ENCODE measurements around the gene AGRN. TPM values are rescaled to one million over a fixed set of nuclear protein-coding genes. Genes with fewer than 3 reads are reported as not detected.
"Not testable (repeated sequence)": the region's sequence is repeated elsewhere in the genome, so short reads cannot be mapped to it uniquely, and the experiment has no call there.

The AGRN gene
- total RNA-seq, 8 experiments from 2014 or later = 27.0 to 120 (median 64.2) TPM

DNA sequence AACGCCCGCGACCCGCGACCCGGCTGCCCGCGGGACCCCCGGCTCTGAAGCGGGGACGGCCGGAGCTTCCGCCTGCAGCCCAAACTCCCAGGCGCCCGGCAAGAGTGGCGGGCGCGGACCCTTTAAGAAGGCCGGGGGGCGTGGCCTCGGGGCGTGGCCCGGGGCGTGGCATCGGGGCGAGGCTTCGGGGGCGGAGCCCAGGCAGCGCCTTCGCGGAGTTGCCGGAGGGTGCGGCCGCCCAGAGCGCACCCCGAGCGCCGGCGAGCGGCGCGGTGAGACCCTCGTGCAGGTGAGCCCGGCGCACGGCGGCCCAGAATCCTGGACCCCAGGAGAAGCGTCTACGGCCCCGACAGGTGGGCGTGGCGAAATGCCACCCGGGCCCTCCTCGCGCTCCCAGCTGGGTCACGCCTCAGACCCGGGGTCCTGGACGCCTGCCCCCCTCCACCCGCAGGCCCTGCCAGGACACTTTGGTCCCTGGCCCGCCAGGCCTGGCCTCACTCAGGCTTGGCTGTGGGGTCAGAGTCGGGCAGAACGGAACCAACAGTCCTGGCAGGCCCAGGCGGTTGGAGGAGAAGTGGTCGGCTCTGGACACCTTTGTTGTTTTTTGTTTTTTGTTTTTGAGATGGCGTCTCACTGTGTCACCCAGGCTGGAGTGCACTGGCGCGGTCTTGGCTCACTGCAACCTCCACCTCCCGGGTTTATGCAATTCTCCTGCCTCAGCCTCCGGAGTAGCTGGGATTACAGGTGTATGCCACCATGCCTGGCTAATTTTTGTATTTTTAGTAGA is 39.8 kb downstream of the AGRN start:
- no peak overlapping the region for H3K27ac ChIP-seq
- WGBS, 10 experiments = 0 to 25% (median 3%) methylated on average over 3 to 29 of the region's 69 CpGs; no CpG with 5 or more reads in 5 of the 10 experiments
- H3K4me1 ChIP-seq (replicated peaks in 1 of 2) = peaks cover 16 to 45% of the 10 kb centered on the region in 2 donors

DNA sequence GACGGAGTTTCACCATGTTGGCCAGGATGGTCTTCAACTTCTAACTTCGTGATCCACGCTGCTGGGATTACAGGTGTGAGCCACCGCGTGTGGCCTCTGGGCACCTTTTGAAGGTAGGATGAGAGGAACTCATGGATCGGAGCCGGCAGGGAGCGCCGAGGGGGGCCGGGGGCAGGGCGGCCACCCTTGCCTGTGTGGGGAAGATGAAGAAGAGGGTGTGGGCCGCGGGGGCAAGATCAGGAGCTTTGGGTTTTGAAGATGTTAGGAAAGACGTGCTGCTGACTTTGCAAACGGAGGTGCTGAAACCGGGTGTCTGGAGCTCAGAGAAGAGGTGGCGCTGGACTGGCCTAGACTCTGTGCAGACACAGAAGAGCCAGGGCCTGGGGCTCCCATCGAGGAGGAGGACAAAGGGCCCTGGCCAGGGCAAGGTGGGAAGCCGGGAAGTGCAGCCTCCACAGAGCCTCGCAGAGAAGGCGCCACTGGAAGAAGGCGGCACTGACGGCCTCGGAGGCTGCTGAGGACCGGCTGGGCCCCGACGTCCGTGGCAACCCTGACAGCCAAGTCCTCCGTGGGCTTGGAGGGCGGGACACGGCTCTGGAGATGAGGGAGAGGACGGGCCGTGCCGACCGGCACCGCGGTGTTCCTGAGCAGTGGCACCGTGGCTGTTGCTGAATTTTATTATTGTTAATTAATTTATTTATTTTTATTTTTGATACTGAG is 40.5 kb downstream of the AGRN start:
- in situ Hi-C loops (cut with MboI; ENCODE audit: low pct_unique_long_range_greater_than_20kb in 2 of 9, low sequenced_read_pairs in 9 of 9, unreplicated experiment in 9 of 9) = no loop called here
- Histone ChIP-seq H3K4me1 (replicated peaks in 1 of 2) (peaks cover 16 to 47% of the 10 kb centered on the region in 2 donors), H3K4me3 (peak overlapping the region in 2 of 5 donors; percentile 46 to 53), H3K27ac (no peak overlapping the region)
- no peak for ATAC-seq (replicated peaks in 6 of 8)
- WGBS, 10 experiments = 11 to 100% (median 36%) methylated on average over 1 to 27 of the region's 38 CpGs; no CpG with 5 or more reads in 3 of the 10 experiments

More for the DNA sequence above, 39.8 kb downstream of the AGRN start:
- in situ Hi-C loops (cut with MboI; ENCODE audit: low pct_unique_long_range_greater_than_20kb in 2 of 9, low sequenced_read_pairs in 9 of 9, unreplicated experiment in 9 of 9) = no loop called here
- peak overlapping the region; percentile 27 to 53 (median 44) for H3K4me3 ChIP-seq
- ATAC-seq (replicated peaks in 6 of 8) = peak; percentile 4 to 80 (median 66)

DNA sequence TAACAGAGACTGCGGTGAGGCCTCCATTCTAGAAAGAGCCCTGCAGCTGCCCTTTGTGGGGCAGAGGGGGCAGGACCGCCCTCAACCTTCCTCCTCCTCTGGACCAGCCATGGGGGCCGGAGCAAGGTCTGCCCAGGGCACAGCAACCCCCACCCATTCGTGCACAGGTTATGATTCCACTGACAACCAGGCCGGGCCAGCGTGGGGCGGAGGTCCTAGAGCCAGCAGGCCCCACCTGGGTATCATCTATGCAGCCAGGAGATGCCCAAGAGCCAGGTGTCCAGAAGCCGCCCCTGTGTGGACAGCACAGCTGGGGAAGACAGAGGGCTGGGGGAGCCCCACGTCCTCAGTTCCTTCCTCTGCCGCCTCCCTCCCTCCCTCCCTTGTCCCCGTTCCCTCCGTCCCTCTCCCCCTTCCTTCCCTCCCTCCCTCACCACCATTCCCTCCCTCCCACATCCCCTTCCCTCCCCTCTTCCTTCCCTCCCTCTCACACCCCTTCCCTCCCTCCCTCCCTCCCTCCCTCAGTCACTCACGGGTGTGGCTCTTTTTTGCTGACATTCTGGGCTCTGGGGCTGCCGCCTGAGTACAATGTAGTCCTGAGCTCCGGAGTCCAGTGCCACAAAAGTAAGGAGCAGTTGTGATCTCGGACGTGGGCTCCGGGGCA is 41.9 kb downstream of the AGRN start:
- in situ Hi-C loops (cut with MboI; ENCODE audit: low pct_unique_long_range_greater_than_20kb in 2 of 9, low sequenced_read_pairs in 9 of 9, unreplicated experiment in 9 of 9) = no loop called here
- H3K4me3 ChIP-seq = peak overlapping the region in 2 of 5 donors; percentile 3 to 11

DNA sequence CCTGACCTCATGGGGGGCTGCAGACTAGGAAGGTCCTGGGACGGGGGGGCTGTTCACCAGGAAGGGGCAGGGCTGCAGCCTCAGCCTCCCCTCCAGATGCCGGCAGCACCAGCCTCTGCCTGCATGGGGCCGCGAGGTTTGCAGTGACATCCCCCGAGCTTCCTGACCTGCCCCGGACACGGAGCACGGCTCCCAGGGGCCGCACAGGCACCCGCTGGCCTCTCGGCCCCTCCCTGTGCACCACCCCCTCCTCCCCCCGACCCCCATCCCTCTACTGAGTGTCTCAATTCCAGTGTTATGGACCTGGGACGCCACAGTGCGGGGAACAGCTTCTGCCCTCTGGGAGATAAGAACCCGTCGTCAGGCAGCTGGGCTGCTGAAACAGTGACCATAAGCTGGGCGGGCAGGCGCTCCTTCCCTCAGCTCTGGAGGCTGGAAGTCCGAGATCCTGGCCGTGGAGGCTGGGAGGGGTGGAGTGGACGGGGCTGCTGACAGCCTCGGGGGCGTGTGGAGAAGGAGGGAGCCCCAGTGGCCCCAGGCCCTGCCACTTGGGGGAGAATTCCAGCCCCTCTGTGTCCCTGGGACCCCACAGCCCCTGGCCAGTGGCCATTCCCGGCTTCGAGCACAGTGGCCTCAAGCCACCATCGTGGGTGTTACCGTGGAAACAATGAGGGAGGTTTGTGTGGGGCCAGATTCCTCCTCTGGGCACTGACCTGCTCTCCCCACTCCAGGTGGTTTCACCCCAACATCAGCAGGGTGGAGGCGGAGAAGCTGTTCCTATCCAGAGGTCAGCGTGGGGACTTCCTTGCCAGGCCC is 42.6 kb downstream of the AGRN start:
- in situ Hi-C loops (cut with MboI; ENCODE audit: low pct_unique_long_range_greater_than_20kb in 2 of 9, low sequenced_read_pairs in 9 of 9, unreplicated experiment in 9 of 9) = no loop called here
- Histone ChIP-seq H3K4me3 (peak overlapping the region in 2 of 5 donors; percentile 3 to 11), H3K4me1 (replicated peaks in 1 of 2) (peaks cover 17 to 51% of the 10 kb centered on the region in 2 donors), H3K27ac (no peak overlapping the region)
- ATAC-seq (replicated peaks in 6 of 8) = peak in 1 of 8 experiments; percentile 5
- 30 to 80% (median 38%) methylated on average over 1 to 4 of the region's 29 CpGs; no CpG with 5 or more reads in 6 of the 10 experiments for WGBS, 10 experiments

More for the DNA sequence above, 41.9 kb downstream of the AGRN start:
- 14 to 100% (median 64%) methylated on average over 1 to 7 of the region's 18 CpGs; no CpG with 5 or more reads in 4 of the 10 experiments for WGBS, 10 experiments
- no peak overlapping the region for H3K27ac ChIP-seq
- ATAC-seq (replicated peaks in 6 of 8) = peak in 2 of 8 experiments; percentile 8 to 17
- H3K4me1 ChIP-seq (replicated peaks in 1 of 2) = peaks cover 16 to 49% of the 10 kb centered on the region in 2 donors

DNA sequence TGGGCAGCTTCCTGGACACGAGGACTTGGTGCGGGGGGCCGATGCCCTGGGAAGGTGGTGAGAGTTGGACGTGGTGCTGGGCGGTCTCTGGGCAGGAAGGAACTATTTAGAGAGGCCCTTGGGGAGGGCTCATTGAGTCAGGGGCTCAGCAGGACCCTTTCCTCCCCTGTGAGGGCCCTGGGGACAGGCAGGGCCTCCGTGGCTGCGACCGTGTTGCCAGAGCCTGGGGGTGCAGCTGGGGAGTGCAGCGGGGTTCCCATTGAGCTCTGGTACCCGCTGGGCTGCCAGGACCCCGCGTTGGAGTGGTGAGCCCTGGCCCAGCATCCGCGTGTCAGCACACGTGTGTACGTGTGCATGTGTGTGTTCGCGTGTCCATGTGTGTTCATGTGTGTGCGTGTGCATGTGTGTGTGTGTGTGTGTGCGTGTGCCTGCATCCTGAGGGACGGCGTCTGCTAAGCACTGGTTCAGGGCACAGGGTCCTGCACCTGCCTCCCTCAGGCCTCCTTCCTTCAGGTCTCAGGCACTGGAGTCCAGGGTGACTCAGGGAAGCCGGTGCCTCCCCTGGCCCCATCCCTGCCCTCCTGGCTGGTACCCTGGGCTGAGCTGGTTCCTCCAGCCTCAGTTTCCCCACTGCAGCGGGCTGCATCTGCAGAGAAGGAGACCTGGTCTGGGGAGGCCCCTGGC is 43.5 kb downstream of the AGRN start:
- peak in 1 of 8 experiments; percentile 1 for ATAC-seq (replicated peaks in 6 of 8)
- in situ Hi-C loops (cut with MboI; ENCODE audit: low pct_unique_long_range_greater_than_20kb in 2 of 9, low sequenced_read_pairs in 9 of 9, unreplicated experiment in 9 of 9) = no loop called here
- WGBS, 10 experiments = 20 to 92% (median 43%) methylated on average over 1 to 8 of the region's 24 CpGs; no CpG with 5 or more reads in 5 of the 10 experiments
- peak overlapping the region in 1 of 2 donors; percentile 62 for H3K27ac ChIP-seq
- peak overlapping the region in 2 of 5 donors; percentile 17 to 24 for H3K4me3 ChIP-seq
- peaks cover 25 to 54% of the 10 kb centered on the region in 2 donors for H3K4me1 ChIP-seq (replicated peaks in 1 of 2)

DNA sequence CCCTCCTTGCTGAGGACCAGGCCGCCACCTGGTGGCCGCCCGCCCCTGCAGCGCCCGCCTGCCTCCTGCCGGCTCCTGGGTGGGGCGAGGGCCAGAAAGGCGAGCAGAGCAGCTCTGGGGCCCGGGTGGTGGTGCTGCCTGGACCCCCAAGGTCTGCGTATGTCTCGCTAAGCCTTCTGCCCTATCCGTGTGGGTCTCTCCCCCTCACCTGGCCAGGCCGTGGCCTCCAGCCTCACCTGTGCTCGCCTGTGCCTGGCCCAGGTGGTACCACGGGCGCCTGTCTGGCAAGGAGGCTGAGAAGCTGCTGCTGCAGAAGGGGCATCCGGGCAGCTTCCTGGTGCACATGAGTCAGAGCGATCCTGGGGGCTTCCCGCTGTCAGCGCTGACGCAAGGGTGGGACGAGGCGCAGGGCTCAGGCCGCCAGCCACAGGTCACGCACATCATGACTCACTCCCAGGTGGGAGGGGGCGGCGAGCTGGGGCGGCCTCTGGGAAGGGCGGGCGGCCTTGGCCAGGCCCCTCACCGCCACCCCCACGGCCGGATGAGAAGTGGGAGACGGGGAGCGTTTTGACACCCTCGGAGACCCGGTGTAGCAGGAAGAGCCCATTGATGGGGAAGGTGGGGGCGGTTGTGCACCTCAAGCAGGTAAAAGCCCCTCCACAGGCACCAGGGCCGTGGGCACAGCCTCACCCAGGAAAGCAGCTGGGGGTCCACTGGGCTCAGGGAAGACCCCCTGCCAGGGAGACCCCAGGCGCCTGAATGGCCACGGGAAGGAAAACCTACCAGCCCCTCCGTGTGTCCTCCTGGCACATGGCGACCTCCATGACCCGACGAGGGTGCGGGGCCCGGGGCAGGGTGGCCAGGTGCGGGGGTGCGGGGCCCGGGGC is 44.3 kb downstream of the AGRN start:
- ATAC-seq (replicated peaks in 6 of 8) = peak; percentile 55 to 70 (median 64)

DNA sequence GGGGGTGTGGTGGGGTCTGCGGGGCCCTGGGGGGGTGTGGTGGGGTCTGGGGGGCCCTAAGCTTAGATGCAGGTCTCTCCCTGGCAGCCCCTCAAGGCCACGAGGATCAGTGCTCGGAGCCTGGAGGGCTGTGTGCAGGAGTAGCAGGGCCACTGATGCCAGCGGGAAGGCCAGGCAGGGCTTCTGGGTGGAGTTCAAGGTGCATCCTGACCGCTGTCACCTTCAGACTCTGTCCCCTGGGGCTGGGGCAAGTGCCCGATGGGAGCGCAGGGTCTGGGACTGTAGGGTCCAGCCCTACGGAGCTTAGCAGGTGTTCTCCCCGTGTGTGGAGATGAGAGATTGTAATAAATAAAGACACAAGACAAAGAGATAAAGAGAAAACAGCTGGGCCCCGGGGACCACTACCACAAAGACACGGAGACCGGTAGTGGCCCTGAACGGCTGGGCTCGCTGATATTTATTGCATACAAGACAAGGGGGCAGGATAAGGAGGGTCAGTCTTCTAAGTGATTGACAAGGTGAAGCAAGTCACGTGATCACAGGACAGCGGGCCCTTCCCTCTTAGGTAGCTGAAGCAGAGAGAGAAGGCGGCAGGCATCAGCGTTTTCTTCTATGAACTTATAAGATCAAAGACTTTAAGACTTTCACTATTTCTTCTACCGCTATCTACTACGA is 45.5 kb downstream of the AGRN start:
- no peak for ATAC-seq (replicated peaks in 6 of 8)
- WGBS, 10 experiments = 0 to 93% (median 39%) methylated on average over 1 to 15 of the region's 20 CpGs
- in situ Hi-C loops (cut with MboI; ENCODE audit: low pct_unique_long_range_greater_than_20kb in 2 of 9, low sequenced_read_pairs in 9 of 9, unreplicated experiment in 9 of 9) = no loop called here

More for the DNA sequence above, 44.3 kb downstream of the AGRN start:
- peak overlapping the region in 1 of 2 donors; percentile 62 for H3K27ac ChIP-seq
- in situ Hi-C loops (cut with MboI; ENCODE audit: low pct_unique_long_range_greater_than_20kb in 2 of 9, low sequenced_read_pairs in 9 of 9, unreplicated experiment in 9 of 9) = no loop called here
- H3K4me1 ChIP-seq (replicated peaks in 1 of 2) = peaks cover 22 to 50% of the 10 kb centered on the region in 2 donors
- WGBS, 10 experiments = 5 to 12% (median 8%) methylated on average over 2 to 17 of the region's 50 CpGs; no CpG with 5 or more reads in 6 of the 10 experiments
- peak overlapping the region in 2 of 5 donors; percentile 17 to 24 for H3K4me3 ChIP-seq

DNA sequence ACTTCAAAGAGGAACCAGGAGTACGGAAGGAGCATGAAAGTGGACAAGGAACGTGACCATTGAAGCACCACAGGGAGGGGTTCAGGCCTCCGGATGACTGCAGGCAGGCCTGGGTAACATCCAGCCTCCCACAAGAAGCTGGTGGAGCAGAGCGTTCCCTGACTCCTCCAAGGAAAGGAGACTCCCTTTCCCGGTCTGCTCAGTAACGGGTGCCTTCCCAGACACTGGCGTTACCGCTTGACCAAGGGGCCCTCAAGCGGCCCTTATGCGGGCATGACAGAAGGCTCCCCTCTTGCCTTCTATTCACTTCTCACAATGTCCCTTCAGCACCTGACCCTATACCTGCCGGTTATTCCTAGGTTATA is 46.0 kb downstream of the AGRN start:
- H3K27ac ChIP-seq; in situ Hi-C loops (cut with MboI; ENCODE audit: low pct_unique_long_range_greater_than_20kb in 2 of 9, low sequenced_read_pairs in 9 of 9, unreplicated experiment in 9 of 9); ATAC-seq (replicated peaks in 6 of 8); H3K4me3 ChIP-seq: not testable (repeated sequence)
- H3K4me1 ChIP-seq (replicated peaks in 1 of 2) = peaks cover 26 to 60% of the 10 kb centered on the region in 2 donors
- WGBS, 10 experiments = 12 to 75% (median 53%) methylated on average over 3 to 11 of the region's 11 CpGs; no CpG with 5 or more reads in 2 of the 10 experiments

More for the DNA sequence above, 45.5 kb downstream of the AGRN start:
- Histone ChIP-seq H3K4me3 (no peak overlapping the region), H3K27ac (no peak overlapping the region), H3K4me1 (replicated peaks in 1 of 2) (peaks cover 26 to 55% of the 10 kb centered on the region in 2 donors)

DNA sequence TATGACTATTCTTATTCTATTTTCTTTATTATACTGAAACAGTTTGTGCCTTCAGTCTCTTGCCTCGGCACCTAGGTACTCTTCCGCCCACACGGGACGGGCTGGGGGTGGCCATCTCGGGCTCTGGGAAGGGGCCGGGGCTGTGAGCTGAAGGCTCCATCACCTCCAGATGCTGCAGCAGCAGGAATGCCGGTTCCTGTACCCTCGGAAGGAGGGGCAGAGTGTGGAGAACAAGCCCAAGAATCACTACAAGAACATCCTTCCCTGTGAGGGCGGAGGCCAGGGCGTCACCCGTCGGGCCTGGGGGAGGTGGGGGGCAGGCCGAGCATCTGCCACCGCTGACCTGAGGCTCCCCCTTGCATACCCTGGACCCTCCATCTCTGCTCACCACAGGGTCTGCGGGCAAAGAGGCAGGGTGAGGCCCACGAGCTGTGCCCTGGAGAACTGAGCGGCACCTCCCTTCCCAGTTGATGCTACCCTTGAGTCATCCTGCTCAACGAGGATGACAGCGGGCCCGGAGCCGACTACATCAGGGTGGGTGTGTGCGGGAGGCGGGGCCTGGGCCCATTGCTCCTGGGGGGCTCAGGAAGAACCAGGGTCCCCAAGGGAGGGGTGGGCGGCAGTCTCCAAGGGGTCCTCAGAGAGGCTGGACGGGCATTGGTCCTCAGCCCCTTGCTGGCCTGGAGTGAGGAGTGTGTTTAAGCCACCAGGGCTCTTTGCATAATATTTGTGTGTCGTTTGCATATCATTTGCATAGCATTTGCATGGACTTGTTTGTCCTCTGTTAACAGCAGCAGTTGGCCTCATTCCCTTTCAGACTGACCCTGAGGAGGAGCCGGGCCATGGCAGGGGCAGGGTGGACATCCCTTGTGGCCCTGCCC is 46.7 kb downstream of the AGRN start:
- ATAC-seq (replicated peaks in 6 of 8) = peak in 3 of 8 experiments; percentile 9 to 64 (median 41)
- WGBS, 10 experiments = 6 to 70% (median 30%) methylated on average over 1 to 10 of the region's 27 CpGs; no CpG with 5 or more reads in 3 of the 10 experiments
- H3K4me1 ChIP-seq (replicated peaks in 1 of 2) = peaks cover 26 to 59% of the 10 kb centered on the region in 2 donors

More for the DNA sequence above, 46.7 kb downstream of the AGRN start:
- in situ Hi-C loops (cut with MboI; ENCODE audit: low pct_unique_long_range_greater_than_20kb in 2 of 9, low sequenced_read_pairs in 9 of 9, unreplicated experiment in 9 of 9) = no loop called here
- H3K4me3 ChIP-seq = peak overlapping the region in 1 of 5 donors; percentile 51
- no peak overlapping the region for H3K27ac ChIP-seq
